ES-I3 (cell line): ENCODE measurements around the gene MEX3A.

Experiments used
- H3K36me3 ChIP-seq: 2 replicates; pipeline ENCODE4 v1.6.1; 2013; ENCODE audit warnings: mild to moderate bottlenecking, low read length, control low read depth, moderate library complexity; ENCODE audit not compliant: insufficient read depth
- H3K4me1 ChIP-seq: 2 replicates; pipeline ENCODE4 v1.6.1; 2013; ENCODE audit warnings: mild to moderate bottlenecking, control low read depth, low read length; ENCODE audit not compliant: insufficient read depth
- H3K9ac ChIP-seq: 2 replicates; pipeline ENCODE4 v1.6.1; 2013; ENCODE audit warnings: low read depth, mild to moderate bottlenecking, low read length, moderate library complexity
- H3K9me3 ChIP-seq: 2 replicates; pipeline ENCODE4 v1.6.1; 2013; ENCODE audit warnings: mild to moderate bottlenecking, low read length, moderate library complexity; ENCODE audit not compliant: control insufficient read depth, insufficient read depth

MEX3A gene

DNA sequence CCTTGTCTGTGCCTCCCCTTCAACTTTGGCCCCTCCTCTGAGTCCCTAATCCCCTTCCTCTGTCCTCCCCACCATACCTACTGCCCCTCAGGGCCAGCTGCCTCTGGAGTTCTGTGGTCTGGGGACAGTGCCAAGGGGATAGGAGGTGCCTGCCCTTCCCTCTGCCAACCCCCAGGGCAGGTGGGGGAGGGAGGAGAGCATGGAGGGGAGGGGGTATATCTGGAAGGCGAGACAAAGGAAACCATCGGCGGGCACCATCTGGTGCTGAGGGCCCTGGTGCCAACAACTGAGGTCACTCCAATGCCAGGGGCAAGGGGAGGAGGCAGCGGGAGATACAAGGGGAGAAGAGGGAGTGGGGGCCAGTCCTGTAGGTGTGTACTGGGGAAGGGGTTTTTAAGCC lies 11.7 kb downstream of the MEX3A start:
- Histone ChIP-seq H3K9me3 (no peaks in the 10 kb centered on the region), H3K9ac (no peak overlapping the region), H3K4me1 (peaks cover 22% of the 10 kb centered on the region), H3K36me3 (no peaks in the 10 kb centered on the region)

DNA sequence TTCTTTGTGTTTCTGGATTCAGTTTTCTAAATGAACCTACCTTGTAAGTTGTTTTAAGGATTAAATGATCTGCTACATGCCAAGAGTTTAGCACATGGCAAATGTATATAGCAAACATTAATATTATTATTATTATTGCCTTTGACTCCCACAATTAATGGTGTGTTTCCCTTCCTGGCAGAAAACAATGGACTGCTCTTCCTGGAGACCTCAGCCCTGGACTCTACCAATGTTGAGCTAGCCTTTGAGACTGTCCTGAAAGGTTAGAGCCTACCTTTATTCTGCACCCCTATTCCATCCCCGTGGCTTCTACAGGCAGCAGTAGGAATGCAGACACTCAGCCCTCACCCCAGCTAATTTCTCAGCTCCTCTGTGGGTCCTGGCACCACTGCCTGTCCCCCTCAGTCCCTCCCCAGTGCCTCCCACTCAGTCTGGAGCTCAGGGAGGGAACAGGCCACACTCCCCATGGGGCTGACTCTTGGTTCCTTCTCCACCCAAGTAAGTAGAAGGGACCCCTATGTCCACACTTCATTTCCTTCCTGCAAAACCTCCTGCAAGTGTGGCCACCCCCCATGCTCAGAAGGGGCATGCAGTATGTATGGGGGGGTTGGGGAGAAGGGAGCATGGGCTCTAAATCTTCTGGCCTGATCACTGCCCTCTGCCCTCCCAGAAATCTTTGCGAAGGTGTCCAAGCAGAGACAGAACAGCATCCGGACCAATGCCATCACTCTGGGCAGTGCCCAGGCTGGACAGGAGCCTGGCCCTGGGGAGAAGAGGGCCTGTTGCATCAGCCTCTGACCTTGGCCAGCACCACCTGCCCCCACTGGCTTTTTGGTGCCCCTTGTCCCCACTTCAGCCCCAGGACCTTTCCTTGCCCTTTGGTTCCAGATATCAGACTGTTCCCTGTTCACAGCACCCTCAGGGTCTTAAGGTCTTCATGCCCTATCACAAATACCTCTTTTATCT lies 12.5 kb downstream of the MEX3A start:
- Histone ChIP-seq H3K9ac (no peak overlapping the region), H3K36me3 (peaks cover 3% of the 10 kb centered on the region; the same call in 1 of the 2 replicates), H3K4me1 (peaks cover 14% of the 10 kb centered on the region), H3K9me3 (no peaks in the 10 kb centered on the region)

DNA sequence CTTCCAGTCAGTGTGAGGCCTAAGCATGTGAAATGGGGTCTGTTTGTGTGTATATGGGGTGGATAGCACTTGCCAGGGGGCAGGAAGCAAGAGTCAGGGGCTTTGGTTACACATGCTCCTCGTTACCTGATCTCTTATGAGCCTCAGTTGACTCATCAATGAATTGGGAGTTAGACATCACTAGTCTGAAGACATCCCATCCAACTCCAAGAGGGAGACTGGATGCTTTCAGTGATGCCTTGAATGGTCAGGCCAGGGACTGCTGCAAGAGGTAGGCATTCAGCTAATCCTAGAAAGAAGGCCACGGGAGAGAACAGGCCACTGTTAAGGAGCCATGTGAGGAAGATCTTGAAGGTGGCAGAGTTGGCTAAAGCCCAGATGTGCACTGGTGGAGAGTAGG lies 15.0 kb downstream of the MEX3A start:
- Histone ChIP-seq H3K9me3 (no peaks in the 10 kb centered on the region), H3K36me3 (peaks cover 3% of the 10 kb centered on the region; the same call in 1 of the 2 replicates), H3K4me1 (peaks cover under 1% of the 10 kb centered on the region; the same call in 1 of the 2 replicates), H3K9ac (no peak overlapping the region)

DNA sequence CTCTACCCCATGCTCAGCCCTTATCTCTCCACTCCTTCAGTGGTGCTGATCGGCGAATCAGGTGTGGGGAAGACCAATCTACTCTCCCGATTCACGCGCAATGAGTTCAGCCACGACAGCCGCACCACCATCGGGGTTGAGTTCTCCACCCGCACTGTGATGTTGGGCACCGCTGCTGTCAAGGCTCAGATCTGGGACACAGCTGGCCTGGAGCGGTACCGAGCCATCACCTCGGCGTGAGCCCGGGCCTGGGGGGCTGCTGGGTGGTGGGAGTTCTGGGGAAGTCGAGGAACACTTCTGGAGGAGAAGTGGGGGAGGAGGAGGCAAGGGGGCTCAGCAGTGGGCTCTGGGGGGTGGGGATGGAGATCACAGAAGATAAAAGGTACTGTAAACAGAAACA lies 16.4 kb downstream of the MEX3A start:
- H3K4me1 ChIP-seq, result no peaks in the 10 kb centered on the region
- no peak overlapping the region for H3K9ac ChIP-seq
- no peaks in the 10 kb centered on the region for H3K9me3 ChIP-seq
- peaks cover 3% of the 10 kb centered on the region; the same call in 1 of the 2 replicates for H3K36me3 ChIP-seq

DNA sequence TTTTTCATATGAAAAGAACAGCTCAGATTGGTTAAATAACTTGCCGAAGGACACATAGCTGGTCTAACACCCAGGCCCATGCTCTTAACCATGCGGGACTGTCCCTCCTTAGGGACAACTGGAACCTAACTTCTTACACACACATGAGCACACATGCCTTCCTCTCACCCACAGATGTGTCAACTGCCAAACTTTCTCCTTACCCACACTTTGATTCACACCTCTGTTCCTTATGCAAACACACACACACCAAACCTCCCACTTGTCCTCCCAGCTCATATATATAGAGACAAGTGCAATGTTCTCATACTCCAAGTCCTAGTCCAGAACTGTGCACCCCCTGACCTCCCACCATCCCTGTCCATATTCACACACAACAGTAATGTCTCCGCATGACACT lies 17.1 kb downstream of the MEX3A start:
- H3K9ac ChIP-seq, result no peak overlapping the region
- no peaks in the 10 kb centered on the region for H3K9me3 ChIP-seq
- H3K36me3 ChIP-seq, result peaks cover 3% of the 10 kb centered on the region; the same call in 1 of the 2 replicates
- no peaks in the 10 kb centered on the region for H3K4me1 ChIP-seq

DNA sequence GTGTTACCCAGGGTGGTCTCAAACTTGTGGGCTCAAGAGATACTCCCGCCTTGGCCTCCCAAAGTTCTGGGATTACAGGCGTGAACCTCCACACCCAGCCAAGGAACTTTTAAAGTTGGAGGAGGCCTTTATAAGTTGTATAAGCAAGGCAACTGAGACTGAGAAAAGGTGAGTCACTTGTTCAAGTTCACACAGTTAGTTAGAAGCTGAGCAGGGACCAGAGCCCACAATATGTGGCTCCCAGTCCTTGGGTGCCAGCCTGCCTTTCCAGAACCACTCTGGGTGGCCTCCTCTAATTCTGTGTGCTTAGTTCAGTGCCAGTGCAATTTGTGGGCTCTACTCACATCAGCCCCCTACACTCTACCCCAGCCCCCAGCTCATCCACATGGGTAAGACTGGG lies 17.6 kb downstream of the MEX3A start:
- Histone ChIP-seq H3K36me3 (peaks cover 3% of the 10 kb centered on the region; the same call in 1 of the 2 replicates), H3K9me3 (no peaks in the 10 kb centered on the region), H3K9ac (no peak overlapping the region), H3K4me1 (no peaks in the 10 kb centered on the region)

DNA sequence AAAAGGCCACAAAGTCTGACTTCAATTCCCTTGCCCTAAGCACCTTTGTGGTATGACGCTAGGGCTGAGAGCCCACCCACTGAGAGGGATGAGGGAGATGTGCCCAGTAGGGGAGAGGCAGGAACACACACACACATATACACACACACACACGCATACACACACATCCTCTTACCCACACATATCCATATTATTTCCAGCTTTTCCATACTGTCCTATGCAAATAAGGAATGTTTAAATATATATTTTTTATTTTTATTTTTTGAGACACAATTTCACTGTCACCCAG lies 18.3 kb downstream of the MEX3A start:
- no peaks in the 10 kb centered on the region for H3K4me1 ChIP-seq
- peaks cover 3% of the 10 kb centered on the region; the same call in 1 of the 2 replicates for H3K36me3 ChIP-seq
- H3K9me3 ChIP-seq, result no peaks in the 10 kb centered on the region
- no peak overlapping the region for H3K9ac ChIP-seq

DNA sequence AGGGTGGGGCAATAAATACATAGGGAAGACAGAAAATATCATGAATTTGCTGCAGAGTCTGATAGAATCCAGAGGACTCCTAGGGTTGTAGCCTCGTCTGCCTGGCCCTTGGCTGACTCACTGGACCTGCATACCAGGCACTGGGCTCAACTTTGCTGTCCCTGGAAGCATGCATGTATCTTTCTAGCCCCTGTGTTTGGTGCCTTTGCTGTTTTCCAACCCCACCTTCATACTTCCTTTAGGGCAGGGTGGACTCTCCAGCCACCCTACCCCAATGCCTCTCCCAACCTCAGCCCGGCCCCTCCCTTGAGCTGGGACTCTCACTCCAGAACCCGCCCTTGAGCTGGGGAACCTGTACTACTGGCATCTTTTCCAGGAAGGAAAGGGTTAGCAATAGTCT lies 20.1 kb downstream of the MEX3A start:
- no peak overlapping the region for H3K9ac ChIP-seq
- peaks cover 3% of the 10 kb centered on the region; the same call in 1 of the 2 replicates for H3K36me3 ChIP-seq
- H3K4me1 ChIP-seq, result no peaks in the 10 kb centered on the region
- H3K9me3 ChIP-seq, result no peaks in the 10 kb centered on the region

DNA sequence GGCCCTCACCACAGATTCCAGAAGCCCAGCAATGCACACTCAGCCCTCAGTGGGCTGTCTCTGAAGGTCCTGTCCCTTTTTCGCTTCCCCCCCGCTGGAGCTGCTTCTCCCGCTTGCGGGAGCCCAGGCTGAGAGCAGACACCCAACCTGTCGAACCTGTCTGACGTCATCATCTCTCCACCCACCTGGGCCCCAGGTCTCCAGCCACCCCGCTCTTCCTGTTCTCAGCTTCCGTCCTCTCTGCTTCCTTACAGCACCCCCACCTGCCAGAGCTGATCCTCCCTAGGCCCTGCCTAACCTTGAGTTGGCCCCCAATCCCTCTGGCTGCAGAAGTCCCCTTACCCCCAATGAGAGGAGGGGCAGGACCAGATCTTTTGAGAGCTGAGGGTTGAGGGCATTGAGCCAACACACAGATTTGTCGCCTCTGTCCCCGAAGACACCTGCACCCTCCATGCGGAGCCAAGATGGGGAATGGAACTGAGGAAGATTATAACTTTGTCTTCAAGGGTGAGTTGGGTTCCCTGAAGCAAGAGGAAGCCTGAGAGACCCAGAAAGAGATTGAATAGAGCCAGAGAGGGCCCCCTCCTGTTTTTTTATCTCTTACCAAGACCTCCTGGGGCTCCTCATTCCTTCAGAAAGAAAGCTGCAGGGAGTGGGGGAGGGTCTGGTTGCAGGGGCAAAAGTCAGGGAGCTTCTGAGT lies 21.2 kb downstream of the MEX3A start, which contains the start of gene RAB25:
TSS of gene RAB25 (plus strand) at position 224 of the 700 bp plus-strand sequence. CDS start at position 465, 241 bp downstream.
- no peaks in the 10 kb centered on the region for H3K9me3 ChIP-seq
- no peaks in the 10 kb centered on the region for H3K4me1 ChIP-seq
- peak within 1 kb of the TSS; percentile 52 for H3K9ac ChIP-seq
- H3K36me3 ChIP-seq, result peaks cover 3% of the 10 kb centered on the region; the same call in 1 of the 2 replicates

DNA sequence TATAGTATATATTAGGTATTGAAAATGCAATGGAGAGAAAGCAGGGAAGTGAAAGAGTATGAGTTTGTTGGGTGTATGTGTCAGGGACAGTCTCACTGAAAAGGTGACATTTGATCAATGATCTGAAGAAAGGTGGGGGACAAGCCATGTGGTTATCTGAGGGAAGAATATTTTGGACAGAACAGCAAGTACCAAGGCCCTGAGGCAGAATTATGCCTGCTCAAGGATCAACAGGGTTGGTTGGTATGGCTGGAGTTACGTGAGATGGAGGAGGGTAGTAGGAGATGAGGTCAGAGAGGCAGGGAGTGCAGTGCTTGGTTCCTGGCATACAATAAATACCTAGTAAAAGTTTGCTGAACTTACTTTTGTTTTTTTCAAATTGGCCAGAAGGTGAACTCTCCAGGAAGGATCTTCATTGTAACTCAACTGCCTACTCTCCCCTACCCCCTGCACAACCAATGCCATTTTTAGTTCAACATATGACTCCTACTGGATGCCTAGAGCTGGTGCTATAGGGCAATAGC lies 25.9 kb downstream of the MEX3A start:
- no peaks in the 10 kb centered on the region for H3K36me3 ChIP-seq
- H3K9me3 ChIP-seq, result no peaks in the 10 kb centered on the region
- H3K9ac ChIP-seq, result no peak overlapping the region

DNA sequence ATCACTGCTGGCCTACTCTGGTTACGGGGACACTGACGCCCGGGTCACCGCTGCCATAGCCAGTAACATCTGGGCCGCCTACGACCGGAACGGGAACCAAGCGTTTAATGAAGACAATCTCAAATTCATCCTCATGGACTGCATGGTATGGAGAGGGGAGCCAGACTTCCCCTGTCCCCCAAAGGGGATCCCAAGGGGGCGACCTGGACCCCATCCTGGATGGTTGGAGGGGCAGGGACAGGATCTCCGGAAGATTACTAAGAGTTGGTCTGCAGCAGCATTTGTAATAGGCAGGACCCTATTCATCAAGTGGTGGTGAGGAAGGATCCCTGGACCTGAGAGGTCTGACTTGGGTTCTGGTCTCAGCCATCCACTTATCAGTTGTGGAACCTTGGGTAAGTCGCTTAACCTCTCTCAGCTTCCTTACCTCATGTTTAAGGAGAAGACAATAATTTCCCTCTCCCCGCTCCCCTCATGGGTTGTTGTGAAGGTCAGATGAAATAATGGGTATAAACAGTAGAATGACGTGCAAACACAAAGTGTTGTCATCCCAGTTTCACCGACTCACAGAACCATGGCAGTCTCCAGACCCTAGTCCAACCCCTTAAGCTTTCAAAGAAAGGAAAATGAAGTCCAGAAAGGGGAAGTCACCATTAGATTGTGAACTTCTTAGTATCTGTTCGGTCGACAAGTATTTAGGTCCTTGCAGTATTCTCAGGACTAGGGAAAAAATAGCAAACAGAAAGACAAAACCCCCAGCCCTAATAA lies 26.8 kb downstream of the MEX3A start:
- H3K36me3 ChIP-seq, result no peaks in the 10 kb centered on the region
- H3K9ac ChIP-seq, result peak overlapping the region; percentile 67
- H3K4me1 ChIP-seq, result no peaks in the 10 kb centered on the region; the same call in 1 of the 2 replicates
- no peaks in the 10 kb centered on the region for H3K9me3 ChIP-seq

More for the DNA sequence above, 25.9 kb downstream of the MEX3A start:
- H3K4me1 ChIP-seq, result no peaks in the 10 kb centered on the region; the same call in 1 of the 2 replicates

DNA sequence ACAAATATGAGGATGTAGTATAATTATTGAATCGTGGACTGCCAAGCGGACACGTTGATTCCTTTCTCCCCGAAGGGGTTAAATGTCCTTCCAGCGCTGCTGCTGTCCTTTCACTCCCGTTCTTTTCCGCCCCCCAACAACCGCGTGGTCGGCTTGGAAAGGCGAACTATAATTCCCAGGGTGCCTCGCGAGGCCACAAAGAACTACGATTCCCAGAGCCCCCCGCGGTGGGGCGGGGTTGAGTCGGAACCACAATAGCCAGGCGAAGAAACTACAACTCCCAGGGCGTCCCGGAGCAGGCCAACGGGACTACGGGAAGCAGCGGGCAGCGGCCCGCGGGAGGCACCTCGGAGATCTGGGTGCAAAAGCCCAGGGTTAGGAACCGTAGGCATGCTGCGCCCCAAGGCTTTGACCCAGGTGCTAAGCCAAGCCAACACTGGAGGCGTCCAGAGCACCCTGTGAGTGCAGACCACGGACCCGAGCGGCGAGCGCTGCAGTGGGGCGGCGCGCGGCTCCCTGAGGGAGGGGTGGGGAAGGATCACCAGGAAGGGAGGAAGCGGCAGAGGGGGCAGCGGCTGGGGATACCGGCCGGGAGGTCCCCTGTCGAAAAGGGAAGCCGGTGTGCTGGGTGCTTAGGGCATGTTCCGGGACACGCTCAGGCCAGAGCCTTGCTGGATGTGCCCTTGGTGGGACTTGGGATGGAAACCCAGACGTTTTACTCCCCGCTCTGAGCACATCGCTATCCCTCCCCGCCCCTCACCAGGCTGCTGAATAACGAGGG lies 27.6 kb downstream of the MEX3A start, which contains the start of gene LAMTOR2:
TSS of gene LAMTOR2 (plus strand) at position 283 of the 781 bp plus-strand sequence. CDS start at position 391, 108 bp downstream.
- Histone ChIP-seq H3K9ac (peak within 1 kb of the TSS; percentile 67), H3K9me3 (no peaks in the 10 kb centered on the region), H3K36me3 (no peaks in the 10 kb centered on the region), H3K4me1 (no peaks in the 10 kb centered on the region; the same call in 1 of the 2 replicates)

DNA sequence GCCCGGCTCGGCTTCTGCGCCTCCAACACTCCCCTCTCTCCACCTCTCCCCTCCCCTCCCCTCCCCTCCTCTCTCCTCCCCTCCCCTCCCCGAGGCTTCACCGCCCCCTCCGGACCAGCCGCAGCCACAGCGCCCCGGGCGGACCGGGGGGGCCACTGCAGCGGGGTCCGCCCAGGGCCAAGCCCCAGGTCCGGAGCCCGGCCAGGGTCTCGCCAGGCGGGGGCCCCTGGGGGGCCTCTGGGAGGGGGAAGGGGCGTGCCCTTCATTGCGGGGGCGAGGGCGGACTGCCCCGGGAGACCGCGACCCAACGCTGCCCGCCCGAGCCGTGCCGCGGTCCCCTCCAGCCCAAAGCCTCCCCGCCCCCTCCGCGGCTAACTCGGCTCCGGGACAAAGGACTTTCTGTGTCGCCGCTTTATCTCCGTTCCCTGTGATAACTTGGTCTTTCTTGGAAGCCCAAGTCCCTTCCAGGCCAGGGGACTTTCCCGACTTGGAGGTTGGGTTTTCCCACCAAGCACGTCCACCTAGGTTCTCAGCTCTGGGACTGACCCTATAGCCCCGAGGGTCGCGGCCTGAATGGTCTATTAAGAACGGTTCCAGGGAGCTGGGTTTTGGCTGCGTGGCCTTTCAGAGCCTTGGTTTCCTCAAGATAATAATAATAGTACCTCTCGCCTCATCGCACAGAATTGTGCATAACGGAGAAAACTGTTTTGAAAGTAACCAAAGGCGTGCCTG lies 28.3 kb downstream of the MEX3A start, which contains the start of gene UBQLN4:
TSS of gene UBQLN4 (minus strand) at position 31 of the 732 bp plus-strand sequence. CDS start 97 bp downstream, outside the sequence.
- no peaks in the 10 kb centered on the region for H3K9me3 ChIP-seq
- H3K9ac ChIP-seq, result peak within 1 kb of the TSS; percentile 67
- H3K36me3 ChIP-seq, result no peaks in the 10 kb centered on the region
- no peaks in the 10 kb centered on the region; the same call in 1 of the 2 replicates for H3K4me1 ChIP-seq
